Femur (tissue), 1 donor: Measurements from ENCODE around the gene LRIG1.

ENCODE experiments used
- DNase-seq: peaks from one replicate; pipeline ENCODE4 v3.0.0-alpha.2; 2017

The LRIG1 gene

DNA sequence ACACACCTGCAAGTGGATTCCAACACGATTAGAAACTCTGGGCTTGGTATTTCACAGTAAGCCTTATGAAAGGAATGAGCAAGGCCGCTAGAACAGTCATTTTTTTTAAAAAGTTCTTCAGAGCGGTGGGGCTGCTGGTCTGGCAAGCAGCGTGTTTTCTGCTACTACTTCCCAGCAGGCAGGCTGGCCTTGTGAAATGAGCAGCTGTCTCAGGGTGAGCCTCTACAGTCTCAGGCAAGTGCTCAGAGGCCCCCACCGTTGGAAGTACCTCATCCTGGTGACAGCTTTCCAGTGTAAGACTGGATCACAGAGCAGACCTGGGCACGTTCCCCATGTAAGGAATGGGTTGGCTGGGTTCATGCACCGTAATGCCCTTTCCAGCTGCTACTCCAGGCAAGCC, 119.2 kb downstream of the LRIG1 start:
- peak; percentile 74 for DNase-seq

DNA sequence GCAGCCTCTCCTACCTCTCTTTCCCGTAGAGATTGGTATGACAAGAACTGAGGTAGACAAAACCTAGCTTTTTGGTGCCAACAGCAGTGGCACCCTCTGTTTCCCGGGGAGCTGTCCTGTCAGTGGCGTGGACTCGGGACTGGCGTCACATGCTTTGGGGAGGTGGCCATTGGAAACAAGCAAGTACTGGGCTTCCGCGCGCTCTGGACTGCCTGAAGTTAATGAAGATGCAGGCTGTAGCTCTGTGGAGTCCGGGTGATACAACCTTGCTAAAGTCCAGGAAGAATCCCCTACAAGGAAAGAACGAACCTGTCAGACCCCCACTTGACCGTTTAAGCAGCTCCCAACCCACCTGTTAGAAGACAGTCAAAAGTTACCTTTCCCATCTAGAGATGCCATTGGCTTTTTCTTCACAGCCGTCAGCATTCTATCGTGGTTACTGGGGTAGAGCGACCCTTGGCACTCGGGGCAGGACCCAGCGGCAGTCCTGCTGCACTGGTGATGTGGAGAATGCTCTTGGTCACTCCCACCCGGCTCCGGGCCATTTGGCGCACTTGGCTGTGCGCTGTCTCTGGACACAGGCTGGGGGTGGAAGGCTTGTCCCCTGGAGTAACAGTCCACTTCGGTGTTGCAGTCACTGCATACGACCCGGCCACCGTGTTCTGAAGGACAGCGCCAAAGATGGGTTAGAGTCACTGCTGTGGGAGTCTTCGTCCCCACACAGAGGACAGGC, 120.5 kb downstream of the LRIG1 start:
- no peak for DNase-seq

DNA sequence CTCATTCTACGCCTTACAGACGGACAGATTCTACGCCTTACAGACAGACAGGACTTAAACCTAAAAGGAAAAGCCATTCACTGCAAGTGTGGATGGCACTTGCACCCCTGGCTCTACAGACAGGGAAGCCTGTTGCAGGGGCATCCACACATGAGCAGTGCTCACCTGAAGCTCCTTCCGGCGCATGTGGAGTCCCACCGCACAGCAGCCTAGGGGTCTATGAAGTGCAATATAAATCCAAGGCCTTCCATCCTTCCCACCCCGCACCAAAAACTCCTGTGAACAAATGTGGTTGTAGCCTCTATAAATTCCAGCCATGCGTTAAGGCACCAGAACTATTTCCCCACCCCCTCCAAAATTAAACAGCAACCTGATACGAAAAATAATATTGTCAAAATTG, 121.3 kb downstream of the LRIG1 start:
- DNase-seq = no peak

DNA sequence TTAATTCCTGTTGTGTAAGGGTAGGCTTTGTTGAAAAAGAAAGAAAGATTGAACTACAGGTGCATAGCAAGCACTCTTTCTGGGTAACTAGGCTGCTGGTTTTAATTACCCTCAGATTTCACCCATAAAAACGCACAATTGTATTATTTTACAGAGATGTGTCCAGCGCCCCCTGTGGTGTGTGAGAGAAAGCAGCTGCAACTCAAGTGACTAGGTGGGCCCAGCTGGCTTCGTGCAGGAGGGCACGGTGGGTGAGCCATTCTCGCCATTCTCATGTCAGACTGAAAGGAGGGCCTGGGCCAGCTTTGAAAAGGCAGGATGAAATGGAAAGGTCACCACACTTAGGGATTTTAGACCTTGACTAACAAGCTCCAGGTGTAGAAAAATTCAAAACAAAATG, 122.6 kb downstream of the LRIG1 start:
- no peak for DNase-seq

DNA sequence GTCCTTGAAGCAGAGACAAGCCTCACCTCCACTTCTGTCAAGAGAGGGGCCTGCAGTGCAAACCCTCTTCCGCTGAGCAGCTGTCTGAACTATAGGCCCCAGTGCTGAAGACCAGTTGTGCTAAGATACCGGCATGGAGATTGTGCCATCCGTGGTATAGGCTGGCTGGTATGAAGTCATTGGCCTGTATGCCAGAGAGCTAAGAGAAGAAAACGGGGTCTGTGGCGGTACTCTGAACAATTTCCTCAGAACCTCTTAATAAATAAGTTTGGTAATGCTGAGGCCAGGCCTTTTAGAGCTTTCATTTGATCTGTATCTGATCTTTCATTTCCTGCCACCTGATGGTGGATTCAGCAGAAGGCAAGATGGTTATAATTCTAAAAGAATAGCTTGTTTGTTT, 123.0 kb downstream of the LRIG1 start:
- DNase-seq = no peak

DNA sequence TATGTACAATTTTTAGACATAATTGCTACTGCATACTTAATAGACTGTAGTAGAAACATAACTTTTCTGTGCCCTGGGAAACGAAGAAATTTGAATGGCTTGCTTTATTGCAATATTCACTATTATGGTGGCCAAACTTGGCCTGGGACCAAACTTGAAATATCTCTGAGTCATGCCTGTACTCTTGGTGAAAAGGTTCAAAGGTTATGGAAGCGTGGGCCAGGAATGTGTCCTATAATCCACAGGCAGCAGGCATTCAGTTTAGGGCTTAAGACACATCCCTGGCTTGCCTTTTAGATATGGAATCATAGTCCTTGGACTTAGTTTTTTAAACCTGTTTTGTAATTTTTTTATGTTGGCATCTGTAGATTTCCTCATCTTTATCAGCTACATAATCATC, 124.3 kb downstream of the LRIG1 start:
- DNase-seq = no peak

DNA sequence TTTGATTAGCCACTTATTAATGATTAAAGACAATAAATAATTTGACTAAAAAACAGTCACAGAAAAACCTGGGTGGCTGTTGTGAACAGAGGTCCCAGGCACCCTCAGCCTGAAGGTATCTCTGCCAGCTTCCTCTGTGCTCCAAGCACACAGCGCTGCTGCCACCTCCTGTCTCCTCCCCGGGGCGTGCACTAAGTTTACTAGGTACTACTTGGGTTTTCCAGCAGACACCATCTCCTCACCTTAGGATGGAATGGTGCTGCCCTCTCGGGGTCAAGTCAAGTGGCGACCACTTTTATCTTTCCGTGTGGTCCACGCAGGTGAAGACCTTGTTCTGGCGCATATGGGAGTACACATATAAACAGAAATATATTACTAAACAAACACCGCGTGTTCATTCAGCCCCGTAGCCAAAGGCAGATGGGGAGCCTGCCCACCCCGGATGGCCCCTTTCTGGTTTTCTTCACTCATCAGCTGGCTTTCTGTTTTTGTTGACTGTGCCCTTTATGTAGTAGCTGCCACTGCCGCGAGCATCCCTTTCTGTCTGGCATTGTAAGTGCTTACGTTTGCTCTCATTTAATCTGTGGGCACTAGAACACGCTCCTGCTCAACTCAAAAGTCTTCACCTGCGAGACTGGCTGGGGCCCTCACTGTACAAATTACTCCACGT, 128.0 kb downstream of the LRIG1 start:
- DNase-seq = no peak

DNA sequence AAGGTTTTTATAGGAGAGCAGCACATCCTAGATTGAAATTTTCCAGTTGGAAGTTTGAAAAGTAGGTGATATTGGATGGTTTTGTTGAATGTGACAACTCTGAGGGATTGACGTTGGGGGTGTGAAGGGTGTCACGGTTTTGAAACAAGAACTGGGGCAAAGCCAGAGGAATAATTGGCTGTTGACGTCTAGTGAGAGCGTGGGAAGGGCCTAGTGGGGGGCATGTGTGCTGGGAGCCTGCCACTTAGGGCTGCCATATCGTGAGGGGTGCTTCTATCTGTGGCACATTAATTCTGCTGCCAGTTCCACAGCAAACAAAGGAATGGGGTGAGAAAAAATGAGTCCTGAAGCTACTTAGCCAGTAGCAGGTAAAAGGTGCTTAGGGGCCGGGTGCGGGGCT, 129.4 kb downstream of the LRIG1 start:
- no peak for DNase-seq

DNA sequence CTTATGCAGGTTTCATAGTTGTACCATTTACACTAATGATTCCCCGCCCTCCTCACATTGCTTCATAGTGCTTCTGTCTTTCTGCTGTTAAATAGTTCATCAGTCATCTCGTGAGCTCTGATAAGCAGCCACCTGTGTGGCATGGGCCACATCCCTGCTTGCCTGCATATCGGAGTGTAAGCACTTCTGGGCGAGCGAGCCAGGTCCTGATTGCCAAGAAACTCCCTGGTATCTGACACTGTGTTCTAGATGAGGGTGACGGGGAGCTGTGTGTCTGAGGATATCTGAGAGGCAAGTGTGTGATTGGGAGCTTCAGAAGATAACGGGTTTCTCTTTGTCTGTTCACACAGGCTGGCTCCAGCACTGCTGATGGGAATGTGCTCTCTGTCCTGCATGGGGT, 130.6 kb downstream of the LRIG1 start:
- no peak for DNase-seq

DNA sequence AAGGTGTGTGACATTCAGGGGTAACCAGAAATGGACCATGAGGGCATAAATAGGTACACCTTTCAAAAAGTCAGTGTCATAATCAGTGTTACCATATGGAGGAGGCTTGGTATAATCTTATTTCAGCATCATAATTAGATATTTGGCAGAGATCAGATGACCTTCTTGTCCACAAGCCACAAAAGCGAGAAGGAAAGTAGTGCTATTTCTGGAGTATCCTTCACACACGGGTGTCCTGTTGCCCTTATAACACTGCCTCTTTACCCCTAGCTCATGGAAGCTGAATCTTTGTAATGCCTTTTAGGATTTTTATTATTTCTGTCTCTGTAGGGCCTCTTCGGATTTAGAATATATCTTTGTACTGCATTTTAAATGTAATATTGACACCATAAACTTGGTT, 132.8 kb downstream of the LRIG1 start:
- no peak for DNase-seq

DNA sequence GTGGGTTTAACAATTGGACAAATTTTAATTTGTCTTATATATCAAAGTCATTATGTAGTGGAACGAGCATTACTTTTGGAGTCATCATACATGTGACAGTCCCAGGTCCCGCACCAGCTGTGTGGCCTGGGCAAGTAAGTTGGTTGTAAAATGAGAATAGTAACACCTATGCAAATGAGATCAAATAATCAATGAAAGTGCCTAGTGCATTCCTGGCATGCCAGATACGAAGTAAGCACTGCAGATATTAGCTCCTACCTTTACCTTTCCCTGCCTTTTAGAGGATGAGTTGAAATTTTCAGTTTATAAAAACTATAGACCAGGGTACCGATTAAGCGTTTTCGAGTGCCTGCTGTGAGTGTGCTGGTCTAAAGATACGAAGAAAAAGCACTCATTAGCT, 134.1 kb downstream of the LRIG1 start:
- no peak for DNase-seq

DNA sequence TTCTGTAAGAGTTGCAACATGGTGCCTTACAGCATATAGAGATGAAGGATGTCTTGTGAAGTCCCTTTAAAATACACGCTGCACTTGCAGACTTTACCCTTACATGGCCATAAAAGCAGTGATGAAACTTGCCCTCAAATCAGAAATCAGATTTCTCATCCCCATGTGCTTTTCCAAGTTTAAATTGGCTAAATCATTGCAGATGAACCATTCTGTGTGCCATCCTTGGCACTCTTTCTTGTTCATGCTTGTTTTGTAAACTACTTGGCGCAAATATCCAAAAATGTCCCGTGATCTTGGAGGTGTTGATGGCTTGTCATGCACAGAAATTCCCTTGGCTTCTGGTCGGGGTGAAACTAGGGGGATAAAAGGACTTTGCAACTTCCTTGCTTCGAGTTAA, 135.7 kb downstream of the LRIG1 start:
- no peak for DNase-seq

DNA sequence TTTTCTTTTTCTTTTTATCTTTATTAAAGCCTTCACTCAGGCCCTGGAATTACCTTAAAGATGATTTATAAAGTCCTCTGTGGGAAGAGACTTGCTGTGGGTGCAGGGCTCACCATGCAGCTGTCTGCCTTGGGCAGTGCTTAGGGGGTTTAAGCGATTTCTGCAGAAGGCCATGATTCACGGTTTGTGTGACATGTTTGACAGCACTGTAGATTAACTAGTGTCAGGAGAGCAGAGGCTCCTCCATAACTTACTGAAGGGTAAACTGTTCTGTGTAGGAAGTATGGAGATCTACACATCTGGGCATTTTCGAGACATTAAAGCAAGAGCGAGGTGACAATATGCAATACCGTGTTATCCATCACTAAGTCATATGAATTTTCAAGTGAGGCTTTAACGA, 137.7 kb downstream of the LRIG1 start:
- no peak for DNase-seq

DNA sequence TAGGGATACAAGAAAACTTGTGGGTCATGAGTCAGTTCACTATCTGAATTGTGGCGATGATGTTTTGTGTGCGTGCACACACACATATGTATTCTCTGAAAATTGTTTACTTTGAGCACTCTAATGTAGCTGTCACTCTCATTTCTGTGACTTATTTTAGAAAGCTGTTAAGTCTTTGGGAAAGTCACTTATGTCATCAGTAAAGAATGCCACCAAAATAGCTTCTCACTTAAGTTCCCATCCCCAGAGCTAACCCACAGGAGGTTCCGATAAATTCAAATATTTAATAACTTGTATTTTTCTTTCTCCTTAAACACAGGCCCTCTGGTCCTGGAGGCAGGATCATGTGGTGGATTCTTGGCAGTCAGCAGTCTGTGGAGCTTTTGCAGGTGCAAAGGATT, 138.3 kb downstream of the LRIG1 start:
- peak; percentile 65 for DNase-seq

DNA sequence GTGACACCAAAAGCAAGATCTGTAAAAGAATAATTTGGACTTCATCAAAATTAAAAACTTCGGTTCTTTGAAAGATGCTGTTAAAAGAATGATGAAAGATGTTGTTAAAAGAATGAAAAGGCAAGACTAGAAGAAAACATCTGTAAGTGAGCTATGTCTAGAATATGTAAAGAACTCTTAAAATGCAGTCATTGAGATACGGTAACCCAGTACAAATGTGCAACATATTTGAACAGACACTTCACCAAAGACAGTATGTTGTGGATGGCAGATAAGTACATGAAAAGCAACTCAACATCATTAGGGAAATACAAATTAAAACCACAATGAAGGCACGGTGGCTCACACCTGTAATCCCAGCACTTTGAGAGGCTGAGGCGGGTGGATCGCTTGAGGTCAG, 139.5 kb downstream of the LRIG1 start:
- DNase-seq = no peak

DNA sequence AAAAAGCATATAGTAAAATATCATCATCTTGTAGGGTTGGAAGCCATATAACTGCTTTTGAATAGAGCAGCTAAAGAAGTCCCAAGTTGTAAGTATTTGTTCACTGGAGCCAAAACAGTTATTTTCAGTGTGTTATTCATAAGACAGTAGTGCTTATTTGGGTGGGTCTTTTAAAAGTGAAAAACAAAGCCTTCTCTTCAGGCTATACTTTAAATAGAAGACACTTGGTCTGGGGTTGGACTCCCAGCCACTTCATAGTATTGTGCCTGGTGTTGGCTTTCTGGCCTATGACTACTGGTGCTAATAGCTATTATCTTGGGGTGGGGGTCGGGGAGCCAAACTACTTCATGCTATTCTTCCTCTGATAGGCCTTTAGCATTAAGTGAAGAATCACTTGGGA, 144.8 kb downstream of the LRIG1 start:
- DNase-seq = no peak

DNA sequence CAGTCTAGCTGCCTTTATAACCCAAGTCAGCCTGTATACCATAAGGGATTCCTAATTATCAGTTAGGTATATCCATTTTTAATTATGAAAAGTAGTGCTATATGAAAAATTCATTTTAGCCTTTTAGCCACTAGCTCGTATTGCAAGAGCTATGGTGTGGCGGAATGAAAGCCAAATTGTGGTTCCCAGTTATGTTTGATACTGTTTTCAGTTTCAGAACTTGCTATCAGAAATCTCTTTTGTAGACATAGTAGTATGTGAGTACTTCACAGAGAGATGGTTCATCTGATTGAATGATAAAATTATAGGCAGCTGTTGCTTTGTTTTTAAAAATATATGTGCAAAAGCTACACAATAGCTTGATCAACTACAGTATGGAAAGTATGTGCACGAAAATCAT, 145.4 kb downstream of the LRIG1 start:
- DNase-seq = no peak

DNA sequence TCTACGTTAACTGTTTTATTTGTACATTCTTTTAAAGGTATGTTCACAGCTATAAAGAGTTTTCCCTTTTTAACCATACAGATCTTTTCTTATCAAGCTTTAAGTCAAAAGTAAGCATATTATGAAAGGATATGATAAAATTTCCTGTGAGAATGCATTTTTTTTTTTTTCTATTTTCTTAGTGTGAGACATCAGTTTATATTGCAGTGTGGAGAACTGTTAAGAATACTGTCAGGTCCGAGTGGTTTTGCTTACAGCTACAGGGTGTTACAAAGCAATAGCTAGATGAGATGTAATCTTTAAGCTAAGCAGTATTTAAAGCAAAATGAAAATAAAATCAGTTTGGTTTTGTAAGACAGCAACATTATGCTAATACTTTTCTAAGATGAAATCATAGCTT, 146.8 kb downstream of the LRIG1 start:
- no peak for DNase-seq

DNA sequence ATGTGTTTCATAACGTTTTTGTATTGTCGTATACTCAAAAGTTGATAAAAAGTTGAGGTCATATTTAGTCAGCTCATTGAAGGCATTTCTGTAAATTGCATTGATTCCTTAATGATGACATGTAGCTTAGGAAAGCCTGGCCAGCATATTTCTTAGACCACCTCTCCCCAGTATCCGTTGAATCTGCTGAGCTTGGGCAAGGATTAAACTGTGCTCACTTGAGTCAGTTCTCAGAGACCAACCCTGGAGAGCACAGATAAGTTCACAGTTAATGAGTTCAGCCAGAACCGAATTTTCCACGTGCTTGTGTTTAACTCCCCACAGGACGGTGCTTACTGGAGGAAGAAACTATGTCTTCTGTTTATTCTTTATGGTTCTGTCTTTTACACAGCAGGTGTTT, 147.3 kb downstream of the LRIG1 start:
- no peak for DNase-seq

DNA sequence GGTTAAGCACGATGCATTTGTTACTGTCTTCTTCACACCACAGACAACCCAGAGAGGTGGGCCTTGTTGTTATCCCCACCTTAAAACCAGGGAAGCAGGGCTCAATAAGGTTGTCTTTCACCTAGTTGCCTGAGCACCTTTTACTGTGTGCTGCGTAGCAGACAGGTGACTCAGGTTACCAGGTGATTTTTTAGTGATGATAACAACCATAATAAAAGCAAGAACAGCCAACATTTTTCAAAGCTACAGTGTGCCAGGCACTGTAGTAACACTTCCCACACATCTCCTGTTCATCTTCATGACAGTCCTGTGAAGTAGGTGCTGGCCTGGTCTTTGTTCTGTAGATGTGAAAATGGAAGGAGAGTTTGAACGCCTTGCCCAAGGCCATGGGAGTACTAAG, 147.8 kb downstream of the LRIG1 start:
- no peak for DNase-seq

DNA sequence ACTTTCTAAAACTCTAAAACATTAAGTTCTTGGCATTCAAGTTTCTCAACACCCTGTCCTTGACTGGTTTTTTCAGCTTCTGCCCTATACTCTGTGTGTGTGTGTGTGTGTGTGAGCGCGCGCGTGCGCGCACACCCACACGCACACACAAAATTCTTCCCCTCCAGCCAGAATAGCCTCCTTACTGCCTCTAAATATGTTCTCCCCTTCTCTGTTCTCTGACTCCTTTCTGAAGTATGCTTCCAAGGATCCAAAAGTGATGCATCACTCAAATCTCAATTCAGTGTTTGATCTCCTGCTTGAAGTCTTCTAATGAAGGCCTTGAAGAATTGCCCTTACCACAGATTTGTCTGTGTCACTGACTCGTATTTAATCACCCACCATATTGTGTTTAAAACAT, 150.2 kb downstream of the LRIG1 start:
- DNase-seq = no peak

DNA sequence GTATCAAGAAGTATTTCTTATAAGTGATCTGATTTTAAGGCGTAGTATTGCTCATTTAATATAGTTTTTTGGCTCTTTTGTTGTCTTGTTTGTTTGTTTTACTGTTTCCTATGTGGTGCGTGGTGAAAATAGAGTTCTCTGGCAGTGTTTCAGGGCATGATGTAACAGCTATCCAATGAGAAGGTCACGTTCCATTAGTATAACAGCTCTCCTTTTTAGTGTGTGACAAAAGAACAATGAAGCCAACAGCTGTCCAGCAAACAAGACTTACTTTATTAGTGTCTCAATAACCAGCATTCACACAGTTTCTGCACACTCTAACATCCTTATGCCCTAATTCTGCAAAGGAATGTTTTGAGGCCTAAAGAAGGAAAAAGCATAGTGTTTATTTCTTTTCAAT, 152.1 kb downstream of the LRIG1 start:
- DNase-seq = peak; percentile 32

DNA sequence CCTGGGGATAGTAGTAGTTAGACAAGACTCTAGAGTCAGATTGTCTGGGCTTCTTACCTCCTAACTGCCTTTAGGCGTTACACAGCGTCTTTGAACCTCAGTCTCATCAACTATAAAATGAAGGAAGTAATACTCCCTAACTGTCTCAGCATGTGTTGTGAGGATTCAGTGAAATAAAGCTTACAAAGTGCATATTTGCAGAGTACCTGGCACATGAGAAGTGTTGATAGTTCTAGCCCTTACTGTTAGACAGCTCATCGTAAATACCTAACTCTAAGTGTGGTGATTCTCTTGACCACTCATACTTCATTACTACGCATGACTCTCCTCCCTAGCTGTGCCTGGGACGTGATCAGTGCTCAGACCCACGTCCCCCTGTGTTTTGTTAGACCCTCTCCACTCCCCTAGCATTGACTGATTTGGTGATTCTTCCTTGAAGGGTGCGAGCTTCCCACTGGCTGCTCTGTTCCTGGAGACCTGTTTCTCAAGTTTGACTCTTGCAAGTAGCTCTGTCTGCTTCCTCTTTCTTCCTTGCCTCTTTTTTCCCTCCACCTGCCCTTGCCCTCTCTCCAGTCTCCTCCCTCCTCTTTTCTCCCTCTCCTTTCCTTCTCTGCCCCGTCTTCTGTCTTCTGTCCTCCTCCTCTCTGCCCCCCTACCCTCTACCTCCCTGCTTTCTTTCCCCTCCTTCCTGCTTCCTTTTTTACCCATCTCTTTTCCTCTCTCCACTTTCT, 155.8 kb downstream of the LRIG1 start:
- DNase-seq = no peak

DNA sequence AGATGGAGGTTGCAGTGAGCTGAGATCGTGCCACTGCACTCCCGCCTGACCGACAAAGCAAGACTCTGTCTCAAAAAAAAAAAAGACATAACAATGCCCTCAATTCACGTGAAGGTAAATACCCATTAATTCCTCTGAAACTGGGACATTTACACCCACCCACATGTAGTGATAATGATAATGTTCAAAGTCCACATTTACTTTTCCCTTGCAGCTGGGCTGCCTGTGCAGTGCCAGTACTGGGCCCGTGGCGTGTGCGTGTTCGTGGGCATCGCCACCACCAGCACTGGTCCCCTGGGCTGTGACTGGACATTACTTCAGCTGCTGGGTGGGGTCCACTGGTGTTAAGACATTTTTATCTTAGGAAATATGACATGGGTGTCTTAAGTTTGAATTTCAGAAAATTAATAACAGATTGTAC, 156.4 kb downstream of the LRIG1 start:
- DNase-seq = no peak
